22Rv1 (cell line): Measurements from ENCODE around the gene DTNB.

Experiments used
- H3K27ac ChIP-seq: fragments of 450-650 bp; 2 replicates; pipeline ENCODE4 v1.5.1; 2017
- CTCF ChIP-seq: fragments of 450-650 bp; IDR thresholded peaks from 2 replicates; pipeline ENCODE4 v1.5.1; 2017; ENCODE audit warnings: mild to moderate bottlenecking
- ZFX ChIP-seq: fragments of 450-650 bp; IDR thresholded peaks from 2 replicates; pipeline ENCODE4 v1.6.1; 2017; ENCODE audit warnings: antibody characterized with exemption, borderline replicate concordance

DTNB gene

GRCh38 chr2:25401307-25402026 is 271.9 kb downstream of the DTNB start:
- no peak for TF ChIP-seq CTCF
- TF ChIP-seq ZFX: no peak
- no peak overlapping the region for H3K27ac ChIP-seq

GRCh38 chr2:25400576-25401216 is 272.7 kb downstream of the DTNB start:
- TF ChIP-seq ZFX (no peak), CTCF (no peak)
- H3K27ac ChIP-seq: no peak overlapping the region

- TF ChIP-seq CTCF: no peak
- no peak for TF ChIP-seq ZFX
- H3K27ac ChIP-seq: no peak overlapping the region
These were observed 273.2 kb downstream of the DTNB start for GRCh38 chr2:25400169-25400568.

GRCh38 chr2:25398534-25398933 is 274.8 kb downstream of the DTNB start:
- H3K27ac ChIP-seq: no peak overlapping the region
- TF ChIP-seq CTCF (no peak), ZFX (no peak)

- TF ChIP-seq CTCF (no peak), ZFX (no peak)
These were observed 275.6 kb downstream of the DTNB start for GRCh38 chr2:25397777-25398176.

GRCh38 chr2:25389161-25389560 is 284.2 kb downstream of the DTNB start:
- TF ChIP-seq ZFX (no peak), CTCF (no peak)
- no peak overlapping the region for H3K27ac ChIP-seq

More at GRCh38 chr2:25397777-25398176, 275.6 kb downstream of the DTNB start:
- H3K27ac ChIP-seq: no peak overlapping the region

- H3K27ac ChIP-seq: no peak overlapping the region
- TF ChIP-seq CTCF (no peak), ZFX (no peak)
These were observed 284.9 kb downstream of the DTNB start for GRCh38 chr2:25388491-25388890.
